Keratinocyte (primary cell): ENCODE results near the gene THSD8.

ENCODE experiments used
- EZH2 ChIP-seq: IDR thresholded peaks from one replicate; pipeline ENCODE4 v1.6.1; 2012; ENCODE audit warnings: inconsistent platforms, mild to moderate bottlenecking, low read length, moderate library complexity
- TF ChIP-seq, protein P1 (sequence below), 3 experiments: IDR thresholded peaks in 1 of 3; conservative IDR thresholded peaks in 1 of 3; optimal IDR thresholded peaks in 1 of 3; 2 replicates in 2 of 3; 3 replicates in 1 of 3; pipeline versions ENCODE3 to v1.5.1; 2011; ENCODE audit warnings: low read length in 3 of 3, mild to moderate bottlenecking in 3 of 3, moderate library complexity in 2 of 3, control low read depth in 1 of 3, inconsistent platforms in 1 of 3; ENCODE audit not compliant: insufficient read depth in 2 of 3; ENCODE audit errors: extremely low read depth in 1 of 3

- TF ChIP-seq, protein P1, sequence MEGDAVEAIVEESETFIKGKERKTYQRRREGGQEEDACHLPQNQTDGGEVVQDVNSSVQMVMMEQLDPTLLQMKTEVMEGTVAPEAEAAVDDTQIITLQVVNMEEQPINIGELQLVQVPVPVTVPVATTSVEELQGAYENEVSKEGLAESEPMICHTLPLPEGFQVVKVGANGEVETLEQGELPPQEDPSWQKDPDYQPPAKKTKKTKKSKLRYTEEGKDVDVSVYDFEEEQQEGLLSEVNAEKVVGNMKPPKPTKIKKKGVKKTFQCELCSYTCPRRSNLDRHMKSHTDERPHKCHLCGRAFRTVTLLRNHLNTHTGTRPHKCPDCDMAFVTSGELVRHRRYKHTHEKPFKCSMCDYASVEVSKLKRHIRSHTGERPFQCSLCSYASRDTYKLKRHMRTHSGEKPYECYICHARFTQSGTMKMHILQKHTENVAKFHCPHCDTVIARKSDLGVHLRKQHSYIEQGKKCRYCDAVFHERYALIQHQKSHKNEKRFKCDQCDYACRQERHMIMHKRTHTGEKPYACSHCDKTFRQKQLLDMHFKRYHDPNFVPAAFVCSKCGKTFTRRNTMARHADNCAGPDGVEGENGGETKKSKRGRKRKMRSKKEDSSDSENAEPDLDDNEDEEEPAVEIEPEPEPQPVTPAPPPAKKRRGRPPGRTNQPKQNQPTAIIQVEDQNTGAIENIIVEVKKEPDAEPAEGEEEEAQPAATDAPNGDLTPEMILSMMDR (optimal IDR thresholded peaks at IDR 0.05 in 1 of 3, IDR thresholded peaks at IDR 0.05 in 1 of 3, conservative IDR thresholded peaks at IDR 0.05 in 1 of 3; ENCODE audit: extremely low read depth in 1 of 3, insufficient read depth in 2 of 3, low read length in 3 of 3): no peak
- no peak for TF ChIP-seq EZH2
Observed at GRCh38 chr19:12767150-12767549, 34.7 kb upstream of the THSD8 start.
